ENCODE measurements around the gene ADAMTS14.

The ADAMTS14 gene

GRCh38 chr10:70773965-70774809, 101.9 kb downstream of the ADAMTS14 start:
- DNase-seq, result no peak

GRCh38 chr10:70774810-70775678, 102.7 kb downstream of the ADAMTS14 start:
- no peak for DNase-seq

GRCh38 chr10:70775679-70776454, 103.6 kb downstream of the ADAMTS14 start:
- DNase-seq, result no peak

GRCh38 chr10:70776455-70777005, 104.2 kb downstream of the ADAMTS14 start:
- no peak for DNase-seq

GRCh38 chr10:70777063-70777875, 105.0 kb downstream of the ADAMTS14 start:
- no peak for DNase-seq

- DNase-seq, result no peak
Observed at GRCh38 chr10:70778267-70778924, 106.1 kb downstream of the ADAMTS14 start.

- DNase-seq, result no peak
Observed at GRCh38 chr10:70779088-70779487, 106.8 kb downstream of the ADAMTS14 start.

GRCh38 chr10:70779511-70780369, 107.4 kb downstream of the ADAMTS14 start:
- no peak for DNase-seq

GRCh38 chr10:70780370-70780760, 108.1 kb downstream of the ADAMTS14 start:
- no peak for DNase-seq

GRCh38 chr10:70780772-70781171, 108.5 kb downstream of the ADAMTS14 start:
- no peak for DNase-seq

- no peak for DNase-seq
Observed at GRCh38 chr10:70781461-70782051, 109.2 kb downstream of the ADAMTS14 start.

GRCh38 chr10:70782086-70782745, 109.9 kb downstream of the ADAMTS14 start:
- no peak for DNase-seq

- no peak for DNase-seq
Observed at GRCh38 chr10:70782746-70783680, 110.7 kb downstream of the ADAMTS14 start.

GRCh38 chr10:70784016-70784415, 111.7 kb downstream of the ADAMTS14 start:
- DNase-seq, result no peak

GRCh38 chr10:70784471-70784870, 112.2 kb downstream of the ADAMTS14 start:
- no peak for DNase-seq

GRCh38 chr10:70785190-70785589, 112.9 kb downstream of the ADAMTS14 start, which contains the start of gene TBATA:
Gene TBATA, minus strand, starts transcription at chr10:70785377. Its CDS starts 1,998 bp downstream, at chr10:70783379.
- no peak for DNase-seq

- DNase-seq, result no peak
Observed at GRCh38 chr10:70786799-70787415, 114.6 kb downstream of the ADAMTS14 start.
